ENCODE measurements around the gene PIP5KL1. TPM values are rescaled to one million over a fixed set of nuclear protein-coding genes. Genes with fewer than 3 reads are reported as not detected.

PIP5KL1 gene
- total and polyA plus RNA-seq, 2 of the 4 experiments (the other 2 are of a cell fraction): 0.36 to 3.6 TPM

DNA sequence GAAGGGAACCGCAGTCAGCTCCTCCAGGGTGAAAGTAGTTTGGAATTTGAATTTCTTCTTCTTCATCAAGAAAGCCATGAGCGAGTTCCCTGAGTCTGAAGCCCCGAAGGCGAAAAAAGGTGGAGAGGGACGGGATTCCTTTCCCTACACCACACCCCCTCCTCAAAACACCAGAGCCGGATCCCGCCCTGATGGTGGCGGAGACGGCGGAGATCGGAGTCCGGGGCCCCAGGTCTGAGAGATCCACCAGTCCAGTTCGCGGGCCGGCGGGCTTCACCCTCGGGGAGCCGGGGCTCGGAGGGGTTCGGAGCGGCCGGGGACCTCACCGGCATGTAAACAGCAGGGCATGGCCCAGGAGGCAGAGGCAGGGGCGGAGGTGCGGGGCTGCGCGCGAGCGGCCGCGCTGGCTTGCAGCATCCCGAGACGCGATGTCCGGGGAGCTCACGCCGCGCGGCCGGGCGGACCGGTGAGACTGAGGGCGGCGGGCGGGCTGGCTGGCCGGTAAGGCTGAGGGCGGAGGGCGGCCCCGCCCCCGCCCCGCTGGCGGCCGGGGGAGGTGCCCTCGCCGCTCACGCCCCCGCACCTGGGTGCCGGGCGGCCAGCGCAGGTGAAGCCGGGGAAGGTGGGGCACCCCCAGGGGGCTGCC, 49.6 kb upstream of the PIP5KL1 start:
- intact Hi-C loops (cut with micrococcal nuclease) (no loop called here), in situ Hi-C loops (cut with MboI; ENCODE audit: low sequenced_read_pairs) (no loop called here), dilution Hi-C loops (cut with HindIII; ENCODE audit: low sequenced_read_pairs, unreplicated experiment) (no loop called here)
- Histone ChIP-seq H3K56ac (ENCODE audit: extremely low read depth, insufficient read depth, low read length) (peak overlapping the region; percentile 16; the same call in 1 of the 2 replicates), H3K4ac (ENCODE audit: low read depth, low read length) (peak overlapping the region; percentile 55; the same call in 1 of the 2 replicates), H4K8ac (ENCODE audit: low read depth in 2 of 2, low read length in 2 of 2) (no peak overlapping the region), H3K9me1 (ENCODE audit: insufficient read depth, low read length) (peaks cover 11% of the 10 kb centered on the region; the same call in 1 of the 2 replicates), H3K27ac (ENCODE audit: insufficient read depth, low read length) (peak overlapping the region; percentile 62), H3K79me1 (ENCODE audit: low read depth in 1 of 2, low read length in 2 of 2) (peaks cover 24 to 58% of the 10 kb centered on the region in 2 experiments), H2BK15ac (ENCODE audit: low read depth, low read length) (no peak overlapping the region), H2BK5ac (ENCODE audit: low read depth, low read length, poor library complexity, severe bottlenecking) (peak overlapping the region; percentile 53), H3K9ac (ENCODE audit: low read depth, low read length) (peak overlapping the region; percentile 76), H2AK5ac (ENCODE audit: low read depth, low read length) (no peak overlapping the region), H3K18ac (ENCODE audit: low read depth, low read length) (no peak overlapping the region), H3K23ac (ENCODE audit: low read depth, low read length) (peak overlapping the region; percentile 33), H4K5ac (ENCODE audit: low read depth, low read length) (no peak overlapping the region), H3K4me3 (ENCODE audit: insufficient read depth, low read depth, low read length) (peak overlapping the region; percentile 61), H3K36me3 (ENCODE audit: control insufficient read depth, insufficient read depth, low read length) (no peaks in the 10 kb centered on the region), H3K14ac (replicated peaks; ENCODE audit: low read depth, low read length) (peak overlapping the region; percentile 71; the same call in 1 of the 2 replicates), H4K91ac (ENCODE audit: insufficient read depth, low read depth, low read length) (no peak overlapping the region), H3K4me2 (ENCODE audit: low read depth, low read length) (peak overlapping the region; percentile 96), H4K20me1 (ENCODE audit: insufficient read depth, low read length) (peaks cover 51% of the 10 kb centered on the region), H3K4me1 (ENCODE audit: control insufficient read depth, insufficient read depth, low read length) (peaks cover 27% of the 10 kb centered on the region), H2BK120ac (ENCODE audit: low read depth, low read length) (no peak overlapping the region), H2BK20ac (ENCODE audit: low read depth, low read length) (no peak overlapping the region), H2AFZ (replicated peaks; ENCODE audit: low read length, poor library complexity) (peak overlapping the region; percentile 83), H2AK9ac (replicated peaks; ENCODE audit: low read depth, low read length, poor library complexity) (peak overlapping the region; percentile 97), H3K27me3 (ENCODE audit: control insufficient read depth, insufficient read depth, low read length) (no peaks in the 10 kb centered on the region), H3K9me3 (ENCODE audit: control insufficient read depth, insufficient read depth, low read length) (no peaks in the 10 kb centered on the region)
- ChIA-PET CTCF (no interaction called here), POLR2A (ENCODE audit: unreplicated experiment) (interaction anchor here (0.6 kb wide), 1 partner anchor 412 kb away, joined by 3 read pairs; a partner anchor contains a TSS)
- no peak for TF ChIP-seq RAD21 (IDR thresholded peaks at IDR 0.05; ENCODE audit: low read length)
- peak; percentile 49; the same call in 1 of the 2 replicates for TF ChIP-seq MXI1 (IDR thresholded peaks at IDR 0.05; ENCODE audit: borderline replicate concordance, low read depth, low read length)
- DNase-seq: no peak
- BruUV-seq (replicated peaks): TSS peak; percentile 54
- ATAC-seq (ENCODE audit: low read depth): peak; percentile 18
- 1% methylated on average over 21 of the region's 61 CpGs; no CpG with 5 or more reads in 1 of the 2 experiments for WGBS, 2 experiments (ENCODE audit: extremely low coverage in 2 of 2, insufficient read length in 1 of 2)

Data from IMR-90 (cell line).